SK-N-SH treated with all-trans-retinoic acid at 6 μM for 48 hours (cell line): ENCODE results near the gene NXPH4.

Experiments used
- ATAC-seq: fragments of 200-7000 bp; cut with Tn5 transposase; 3 replicates; pipeline ENCODE4 v1.9.1; 2020; ENCODE audit warnings: mild to moderate bottlenecking, moderate library complexity
- BACH2 ChIP-seq: fragments of 250-450 bp; sonication (Bioruptor Pico); IDR thresholded peaks from 2 replicates; pipeline ENCODE4 v1.9.0; 2021; ENCODE audit warnings: mild to moderate bottlenecking, borderline replicate concordance
- CSDC2 ChIP-seq: fragments of 250-450 bp; sonication (Bioruptor Pico); IDR thresholded peaks from 2 replicates; pipeline ENCODE4 v1.5.0; 2020; ENCODE audit warnings: mild to moderate bottlenecking, moderate library complexity
- CSRNP3 ChIP-seq: fragments of 250-450 bp; sonication (Bioruptor Pico); IDR thresholded peaks from 2 replicates; pipeline ENCODE4 v1.5.1; 2021; ENCODE audit warnings: mild to moderate bottlenecking, moderate library complexity
- ESRRG ChIP-seq: fragments of 250-450 bp; sonication (Bioruptor Pico); IDR thresholded peaks from 2 replicates; pipeline ENCODE4 v1.6.1; 2021; ENCODE audit warnings: mild to moderate bottlenecking
- GLIS3 ChIP-seq: fragments of 250-450 bp; sonication (Bioruptor Pico); IDR thresholded peaks from 2 replicates; pipeline ENCODE4 v1.5.0; 2020; ENCODE audit warnings: mild to moderate bottlenecking, moderate library complexity
- ISL1 ChIP-seq: fragments of 250-450 bp; sonication (Bioruptor Pico); IDR thresholded peaks from 2 replicates; pipeline ENCODE4 v2.1.2; 2022; ENCODE audit warnings: mild to moderate bottlenecking, moderate library complexity
- PATZ1 ChIP-seq: fragments of 250-450 bp; sonication (Bioruptor Pico); IDR thresholded peaks from 2 replicates; pipeline ENCODE4 v1.8.0; 2020; ENCODE audit warnings: mild to moderate bottlenecking, moderate library complexity, borderline replicate concordance
- RARB ChIP-seq: fragments of 250-450 bp; sonication (Bioruptor Pico); IDR thresholded peaks from 2 replicates; pipeline ENCODE4 v1.8.0; 2021; ENCODE audit warnings: mild to moderate bottlenecking, moderate library complexity
- SNAI2 ChIP-seq: fragments of 250-450 bp; sonication (Bioruptor Pico); IDR thresholded peaks from 2 replicates; pipeline ENCODE4 v1.5.0; 2020; ENCODE audit warnings: mild to moderate bottlenecking, moderate library complexity
- TCF4 ChIP-seq: fragments of 250-450 bp; sonication (Bioruptor Pico); IDR thresholded peaks from 2 replicates; pipeline ENCODE4 v1.8.0; 2021; ENCODE audit warnings: mild to moderate bottlenecking, moderate library complexity, borderline replicate concordance
- TOX ChIP-seq: fragments of 250-450 bp; sonication (Bioruptor Pico); IDR thresholded peaks from 2 replicates; pipeline ENCODE4 v1.8.0; 2021; ENCODE audit warnings: mild to moderate bottlenecking, moderate library complexity, borderline replicate concordance
- ZC3H10 ChIP-seq: fragments of 250-450 bp; sonication (Bioruptor Pico); IDR thresholded peaks from 2 replicates; pipeline ENCODE4 v1.5.1; 2021; ENCODE audit warnings: mild to moderate bottlenecking, moderate library complexity
- ZFP3 ChIP-seq: fragments of 250-450 bp; sonication (Bioruptor Pico); IDR thresholded peaks from 2 replicates; pipeline ENCODE4 v1.5.0; 2020; ENCODE audit warnings: mild to moderate bottlenecking, moderate library complexity
- ZFP30 ChIP-seq: fragments of 450-650 bp; formaldehyde crosslinking; IDR thresholded peaks from 2 replicates; pipeline ENCODE4 v1.5.0; 2022; ENCODE audit warnings: mild to moderate bottlenecking, moderate library complexity
- ZNF565 ChIP-seq: fragments of 450-650 bp; formaldehyde crosslinking; conservative IDR thresholded peaks from 2 replicates; pipeline ENCODE4 v1.5.0; 2020; ENCODE audit warnings: low read depth, mild to moderate bottlenecking, moderate library complexity
- ZNF70 ChIP-seq: fragments of 450-650 bp; formaldehyde crosslinking; IDR thresholded peaks from 2 replicates; pipeline ENCODE4 v1.5.0; 2020; ENCODE audit warnings: mild to moderate bottlenecking, moderate library complexity
- ZNF8 ChIP-seq: fragments of 450-650 bp; formaldehyde crosslinking; IDR thresholded peaks from 2 replicates; pipeline ENCODE4 v1.5.0; 2020; ENCODE audit warnings: mild to moderate bottlenecking, moderate library complexity
- TF ChIP-seq, protein P1 (sequence below): fragments of 250-450 bp; sonication (Bioruptor Pico); IDR thresholded peaks from 2 replicates; pipeline ENCODE4 v1.5.0; 2020; ENCODE audit warnings: mild to moderate bottlenecking, moderate library complexity
- TF ChIP-seq, protein P2 (sequence below): fragments of 250-450 bp; sonication (Bioruptor Pico); IDR thresholded peaks from 2 replicates; pipeline ENCODE4 v1.5.1; 2020; ENCODE audit warnings: low read depth, mild to moderate bottlenecking, moderate library complexity
- TF ChIP-seq, protein P3 (sequence below): fragments of 250-450 bp; sonication (Bioruptor Pico); IDR thresholded peaks from 2 replicates; pipeline ENCODE4 v1.8.0; 2021; ENCODE audit warnings: low read depth, mild to moderate bottlenecking, moderate library complexity, borderline replicate concordance

Gene NXPH4

GRCh38 chr12:57232156-57232756, 15.7 kb downstream of the NXPH4 start:
- TF ChIP-seq ZNF565 (CRISPR knock-in tag) (no peak), CSRNP3 (CRISPR knock-in tag) (no peak), ZNF70 (CRISPR knock-in tag) (no peak), CSDC2 (no peak), ZNF8 (no peak), ZFP3 (CRISPR knock-in tag) (no peak), ZC3H10 (no peak), PATZ1 (CRISPR knock-in tag) (no peak), ZFP30 (CRISPR knock-in tag) (no peak), GLIS3 (no peak), BACH2 (no peak), TOX (CRISPR knock-in tag) (no peak)
- TF ChIP-seq, protein P1, sequence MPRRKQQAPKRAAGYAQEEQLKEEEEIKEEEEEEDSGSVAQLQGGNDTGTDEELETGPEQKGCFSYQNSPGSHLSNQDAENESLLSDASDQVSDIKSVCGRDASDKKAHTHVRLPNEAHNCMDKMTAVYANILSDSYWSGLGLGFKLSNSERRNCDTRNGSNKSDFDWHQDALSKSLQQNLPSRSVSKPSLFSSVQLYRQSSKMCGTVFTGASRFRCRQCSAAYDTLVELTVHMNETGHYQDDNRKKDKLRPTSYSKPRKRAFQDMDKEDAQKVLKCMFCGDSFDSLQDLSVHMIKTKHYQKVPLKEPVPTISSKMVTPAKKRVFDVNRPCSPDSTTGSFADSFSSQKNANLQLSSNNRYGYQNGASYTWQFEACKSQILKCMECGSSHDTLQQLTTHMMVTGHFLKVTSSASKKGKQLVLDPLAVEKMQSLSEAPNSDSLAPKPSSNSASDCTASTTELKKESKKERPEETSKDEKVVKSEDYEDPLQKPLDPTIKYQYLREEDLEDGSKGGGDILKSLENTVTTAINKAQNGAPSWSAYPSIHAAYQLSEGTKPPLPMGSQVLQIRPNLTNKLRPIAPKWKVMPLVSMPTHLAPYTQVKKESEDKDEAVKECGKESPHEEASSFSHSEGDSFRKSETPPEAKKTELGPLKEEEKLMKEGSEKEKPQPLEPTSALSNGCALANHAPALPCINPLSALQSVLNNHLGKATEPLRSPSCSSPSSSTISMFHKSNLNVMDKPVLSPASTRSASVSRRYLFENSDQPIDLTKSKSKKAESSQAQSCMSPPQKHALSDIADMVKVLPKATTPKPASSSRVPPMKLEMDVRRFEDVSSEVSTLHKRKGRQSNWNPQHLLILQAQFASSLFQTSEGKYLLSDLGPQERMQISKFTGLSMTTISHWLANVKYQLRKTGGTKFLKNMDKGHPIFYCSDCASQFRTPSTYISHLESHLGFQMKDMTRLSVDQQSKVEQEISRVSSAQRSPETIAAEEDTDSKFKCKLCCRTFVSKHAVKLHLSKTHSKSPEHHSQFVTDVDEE (CRISPR knock-in tag): no peak
- TF ChIP-seq, protein P2, sequence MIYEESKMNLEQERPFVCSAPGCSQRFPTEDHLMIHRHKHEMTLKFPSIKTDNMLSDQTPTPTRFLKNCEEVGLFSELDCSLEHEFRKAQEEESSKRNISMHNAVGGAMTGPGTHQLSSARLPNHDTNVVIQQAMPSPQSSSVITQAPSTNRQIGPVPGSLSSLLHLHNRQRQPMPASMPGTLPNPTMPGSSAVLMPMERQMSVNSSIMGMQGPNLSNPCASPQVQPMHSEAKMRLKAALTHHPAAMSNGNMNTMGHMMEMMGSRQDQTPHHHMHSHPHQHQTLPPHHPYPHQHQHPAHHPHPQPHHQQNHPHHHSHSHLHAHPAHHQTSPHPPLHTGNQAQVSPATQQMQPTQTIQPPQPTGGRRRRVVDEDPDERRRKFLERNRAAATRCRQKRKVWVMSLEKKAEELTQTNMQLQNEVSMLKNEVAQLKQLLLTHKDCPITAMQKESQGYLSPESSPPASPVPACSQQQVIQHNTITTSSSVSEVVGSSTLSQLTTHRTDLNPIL (CRISPR knock-in tag): no peak
- TF ChIP-seq, protein P3, sequence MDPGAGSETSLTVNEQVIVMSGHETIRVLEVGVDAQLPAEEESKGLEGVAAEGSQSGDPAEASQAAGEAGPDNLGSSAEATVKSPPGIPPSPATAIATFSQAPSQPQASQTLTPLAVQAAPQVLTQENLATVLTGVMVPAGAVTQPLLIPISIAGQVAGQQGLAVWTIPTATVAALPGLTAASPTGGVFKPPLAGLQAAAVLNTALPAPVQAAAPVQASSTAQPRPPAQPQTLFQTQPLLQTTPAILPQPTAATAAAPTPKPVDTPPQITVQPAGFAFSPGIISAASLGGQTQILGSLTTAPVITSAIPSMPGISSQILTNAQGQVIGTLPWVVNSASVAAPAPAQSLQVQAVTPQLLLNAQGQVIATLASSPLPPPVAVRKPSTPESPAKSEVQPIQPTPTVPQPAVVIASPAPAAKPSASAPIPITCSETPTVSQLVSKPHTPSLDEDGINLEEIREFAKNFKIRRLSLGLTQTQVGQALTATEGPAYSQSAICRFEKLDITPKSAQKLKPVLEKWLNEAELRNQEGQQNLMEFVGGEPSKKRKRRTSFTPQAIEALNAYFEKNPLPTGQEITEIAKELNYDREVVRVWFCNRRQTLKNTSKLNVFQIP (CRISPR knock-in tag): no peak
- TF ChIP-seq, all 23 proteins: peak for 0
- ATAC-seq: no peak

DNA sequence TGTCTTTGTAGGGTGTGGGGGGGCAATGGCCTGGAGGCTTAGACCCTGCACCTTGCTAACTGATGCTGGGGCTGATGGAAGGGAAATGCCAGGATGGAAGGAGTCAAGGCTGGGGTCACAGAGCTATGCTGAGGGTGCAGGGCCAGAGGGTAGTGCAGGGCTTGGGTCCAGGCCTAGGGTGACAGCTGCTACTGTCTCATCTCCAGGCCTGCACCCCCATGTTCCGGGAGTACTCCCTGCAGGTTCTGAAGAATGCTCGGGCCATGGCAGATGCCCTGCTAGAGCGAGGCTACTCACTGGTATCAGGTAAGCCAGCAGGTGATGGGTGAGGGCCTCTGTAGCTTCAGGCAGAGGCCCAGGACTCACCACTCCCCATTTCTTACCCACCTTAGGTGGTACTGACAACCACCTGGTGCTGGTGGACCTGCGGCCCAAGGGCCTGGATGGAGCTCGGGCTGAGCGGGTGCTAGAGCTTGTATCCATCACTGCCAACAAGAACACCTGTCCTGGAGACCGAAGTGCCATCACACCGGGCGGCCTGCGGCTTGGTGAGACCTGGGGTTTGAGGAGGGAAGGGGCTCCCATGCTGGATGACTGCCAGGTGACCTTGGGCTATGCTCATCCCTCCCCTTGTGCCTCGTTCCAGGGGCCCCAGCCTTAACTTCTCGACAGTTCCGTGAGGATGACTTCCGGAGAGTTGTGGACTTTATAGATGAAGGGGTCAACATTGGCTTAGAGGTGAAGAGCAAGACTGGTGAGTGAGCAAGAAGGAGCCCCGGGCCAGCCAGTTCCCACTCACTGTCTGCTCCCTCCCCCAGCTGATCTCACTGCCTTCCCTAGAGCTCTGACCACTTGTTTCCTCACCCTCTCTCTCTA, 17.0 kb downstream of the NXPH4 start:
- ATAC-seq: no peak
- no peak for TF ChIP-seq SNAI2 (CRISPR knock-in tag)
- no peak for TF ChIP-seq ISL1 (CRISPR knock-in tag)
- TF ChIP-seq, protein P2 (CRISPR knock-in tag): no peak
- no peak for TF ChIP-seq ZC3H10
- no peak for TF ChIP-seq CSDC2
- no peak for TF ChIP-seq RARB
- no peak for TF ChIP-seq PATZ1 (CRISPR knock-in tag)
- no peak for TF ChIP-seq TCF4 (CRISPR knock-in tag)
- TF ChIP-seq GLIS3: no peak
- TF ChIP-seq ESRRG (CRISPR knock-in tag): no peak
